H1 (cell line): ENCODE results near the gene OR2H1. TPM values are rescaled to one million over a fixed set of nuclear protein-coding genes. Genes with fewer than 3 reads are reported as not detected.

Experiments used
- CBX5 ChIP-seq: fragments of 300-800, 300-1000 bp; sonication (generic); IDR thresholded peaks from 2 replicates; pipeline ENCODE4 v1.7.1; 2016; ENCODE audit warnings: antibody characterized with exemption, low read length, low read depth
- CHD7 ChIP-seq: fragments of 300-600 bp; sonication (generic); IDR thresholded peaks from 2 replicates; pipeline ENCODE4 v1.7.1; 2012; ENCODE audit warnings: low read length, moderate library complexity, mild to moderate bottlenecking, inconsistent platforms; ENCODE audit not compliant: insufficient replicate concordance
- RAD21 ChIP-seq, 2 experiments: IDR thresholded peaks in 1 of 2; conservative IDR thresholded peaks in 1 of 2; 2 replicates each; pipeline ENCODE4 v1.6.1; 2011; ENCODE audit warnings: low read depth in 2 of 2, low read length in 2 of 2, improper control_type of control experiment in 1 of 2, inconsistent platforms in 1 of 2, mild to moderate bottlenecking in 1 of 2, moderate library complexity in 1 of 2
- polyA plus RNA-seq, 7 experiments: library from polyadenylated mRNA; depleted of rRNA in 3 of 7; stranded (reverse) in 5 of 7; unstranded in 2 of 7; fragments of >200 nt in 5 of 7; fragments of 200-250 nt in 2 of 7; gene quantifications; 1 replicate in 5 of 7; 2 replicates in 1 of 7; 4 replicates in 1 of 7; pipeline versions ENCODE4 v1.2.1 to v1.2.3, GENCODE V29; 2011 to 2013; ENCODE audit warnings: missing spikeins in 2 of 7, mixed read lengths in 2 of 7
- total RNA-seq: library from RNA; stranded (reverse); fragmentation: NEBNext Ultra II Directional; extraction: Animal tissue kit (Norgen Biotek cat#: 25700); gene quantifications from 2 replicates; pipeline ENCODE4 v1.2.1, GENCODE V29; 2021

Gene OR2H1
- total and polyA plus RNA-seq, 2 of the 8 experiments (the other 6 are each of a cell fraction or from before 2014, with no cell fraction given), result not detected

GRCh38 chr6:29491574-29491973 is 34.6 kb downstream of the OR2H1 start (continued):
- TF ChIP-seq RAD21 (IDR thresholded peaks at IDR 0.05 in 1 of 2, conservative IDR thresholded peaks at IDR 0.05 in 1 of 2; ENCODE audit: low read depth in 2 of 2, low read length in 2 of 2) (no peak), CHD7 (no peak), CBX5 (no peak)
- TF ChIP-seq, all 59 proteins: peak for 0
